Esophagus muscularis mucosa (tissue), 4 donors: ENCODE measurements around the gene ANKRD9. TPM values are rescaled to one million over a fixed set of nuclear protein-coding genes. Genes with fewer than 3 reads are reported as not detected.

Source experiments
- DNase-seq: peaks from one replicate; pipeline ENCODE4 v3.0.0-alpha.2; 2017; ENCODE audit errors: extremely low spot score
- H3K27ac ChIP-seq, 4 donors: fragments of 200-600 bp; sonication (generic); replicated peaks in 1 of 4; 1 replicate in 3 of 4; 2 replicates in 1 of 4; pipeline ENCODE4 v1.5.1; 2016 to 2019; ENCODE audit warnings: mild to moderate bottlenecking in 1 of 4
- H3K27me3 ChIP-seq, 4 donors: fragments of 200-600 bp; sonication (generic); one replicate each; pipeline versions ENCODE4 v1.5.1 to v1.6.0; 2016 to 2019
- H3K36me3 ChIP-seq, 4 donors: fragments of 200-600 bp; sonication (generic); one replicate each; pipeline ENCODE4 v1.5.1; 2016 to 2019
- H3K4me1 ChIP-seq, 4 donors: fragments of 200-600 bp; sonication (generic); one replicate each; pipeline ENCODE4 v1.5.1; 2016 to 2019
- H3K4me3 ChIP-seq, 4 donors: fragments of 200-600 bp; sonication (generic); 1 replicate in 2 of 4; 2 replicates in 2 of 4; pipeline ENCODE4 v1.5.1; 2016 to 2019; ENCODE audit warnings: mild to moderate bottlenecking in 4 of 4, moderate library complexity in 1 of 4
- H3K9me3 ChIP-seq, 4 donors: fragments of 200-600 bp; sonication (generic); 1 replicate in 3 of 4; 2 replicates in 1 of 4; pipeline ENCODE4 v1.5.1; 2016 to 2019
- EP300 ChIP-seq: sonication (generic); formaldehyde crosslinking; IDR thresholded peaks from one replicate; pipeline ENCODE4 v1.6.1; 2017; ENCODE audit warnings: antibody characterized with exemption
- POLR2A ChIP-seq: fragments of 450-650 bp; IDR thresholded peaks from one replicate; pipeline ENCODE4 v1.6.1; 2017; ENCODE audit warnings: antibody characterized with exemption, moderate library complexity, mild to moderate bottlenecking, low read depth
- POLR2AphosphoS5 ChIP-seq, 2 donors: sonication (generic); formaldehyde crosslinking; IDR thresholded peaks; one replicate each; pipeline ENCODE4 v1.6.1; 2017; ENCODE audit warnings: antibody characterized with exemption in 2 of 2
- WGBS: methylation state at CpG from one replicate; pipeline ENCODE4 v1.1.5; 2018; 5-methylcytosine and 5-hydroxymethylcytosine counted together
- intact Hi-C: fragments of 100-400 bp; cut with DNase I; formaldehyde crosslinking; loops from one replicate; pipeline ENCODE4 v1.15.1; 2023
- total RNA-seq, 4 donors: library from RNA; depleted of rRNA; stranded (reverse); fragments of >200 nt; gene quantifications; one replicate each; pipeline versions ENCODE4 v1.1.0 to v1.2.1, GENCODE V29; 2016
- TF ChIP-seq, protein P1 (sequence below), 3 experiments: fragments of 200-600 bp in 2 of 3; fragments of 450-650 bp in 1 of 3; sonication (generic) in 2 of 3; IDR thresholded peaks; one replicate each; pipeline ENCODE4 v1.5.1; 2017 to 2019; ENCODE audit warnings: antibody characterized with exemption in 3 of 3, mild to moderate bottlenecking in 2 of 3, moderate library complexity in 1 of 3

Gene ANKRD9
- total RNA-seq, 4 donors from 2014 or later, result 33.2 to 74.0 (median 54.2) TPM

GRCh38 chr14:102499401-102500157 lies 10.0 kb downstream of the ANKRD9 start:
- intact Hi-C loops, result no loop called here
- H3K4me1 ChIP-seq, result peaks cover 17 to 35% (median 23%) of the 10 kb centered on the region in 4 donors
- TF ChIP-seq POLR2AphosphoS5 (IDR thresholded peaks at IDR 0.05) (no peak), EP300 (no peak), POLR2A (no peak)
- TF ChIP-seq, protein P1, sequence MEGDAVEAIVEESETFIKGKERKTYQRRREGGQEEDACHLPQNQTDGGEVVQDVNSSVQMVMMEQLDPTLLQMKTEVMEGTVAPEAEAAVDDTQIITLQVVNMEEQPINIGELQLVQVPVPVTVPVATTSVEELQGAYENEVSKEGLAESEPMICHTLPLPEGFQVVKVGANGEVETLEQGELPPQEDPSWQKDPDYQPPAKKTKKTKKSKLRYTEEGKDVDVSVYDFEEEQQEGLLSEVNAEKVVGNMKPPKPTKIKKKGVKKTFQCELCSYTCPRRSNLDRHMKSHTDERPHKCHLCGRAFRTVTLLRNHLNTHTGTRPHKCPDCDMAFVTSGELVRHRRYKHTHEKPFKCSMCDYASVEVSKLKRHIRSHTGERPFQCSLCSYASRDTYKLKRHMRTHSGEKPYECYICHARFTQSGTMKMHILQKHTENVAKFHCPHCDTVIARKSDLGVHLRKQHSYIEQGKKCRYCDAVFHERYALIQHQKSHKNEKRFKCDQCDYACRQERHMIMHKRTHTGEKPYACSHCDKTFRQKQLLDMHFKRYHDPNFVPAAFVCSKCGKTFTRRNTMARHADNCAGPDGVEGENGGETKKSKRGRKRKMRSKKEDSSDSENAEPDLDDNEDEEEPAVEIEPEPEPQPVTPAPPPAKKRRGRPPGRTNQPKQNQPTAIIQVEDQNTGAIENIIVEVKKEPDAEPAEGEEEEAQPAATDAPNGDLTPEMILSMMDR (IDR thresholded peaks at IDR 0.05), result no peak
- DNase-seq, result no peak
- H3K4me3 ChIP-seq, result no peak overlapping the region
- H3K9me3 ChIP-seq, result no peaks in the 10 kb centered on the region
- peak overlapping the region; percentile 70 to 81 (median 76) for H3K27ac ChIP-seq
- peaks cover 20 to 52% (median 33%) of the 10 kb centered on the region in 4 donors for H3K36me3 ChIP-seq
- no peaks in the 10 kb centered on the region for H3K27me3 ChIP-seq
- 90% methylated on average over 17 of the region's 23 CpGs for WGBS

DNA sequence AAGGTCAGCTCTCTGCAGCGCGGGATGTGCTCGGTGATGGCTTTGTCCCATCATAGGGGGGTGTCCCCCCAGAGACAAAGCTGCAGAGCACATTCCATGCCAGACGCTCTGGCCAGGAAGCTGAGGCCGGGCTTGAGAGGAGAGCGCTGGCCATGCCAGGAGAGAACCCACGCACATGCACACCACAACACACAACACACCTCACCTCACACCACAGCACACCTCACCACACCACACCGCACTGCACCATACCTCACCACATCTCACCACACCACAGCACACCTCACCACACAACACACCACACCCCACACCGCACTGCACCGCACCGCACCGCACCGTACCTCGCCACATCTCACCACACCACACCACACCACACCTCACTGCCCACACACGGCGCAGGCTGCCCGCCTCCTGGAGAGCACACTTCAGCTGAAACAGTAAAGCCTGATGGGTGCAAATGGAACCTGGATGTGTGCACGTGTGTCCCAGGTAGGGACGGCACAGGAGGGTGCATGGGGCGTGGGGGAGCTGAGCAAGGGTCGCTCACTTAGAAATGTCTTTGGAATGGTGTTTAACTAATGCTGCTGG lies 10.8 kb downstream of the ANKRD9 start:
- no peak overlapping the region for H3K4me3 ChIP-seq
- TF ChIP-seq POLR2A, result no peak
- TF ChIP-seq, protein P1 (IDR thresholded peaks at IDR 0.05), result no peak
- TF ChIP-seq EP300, result no peak
- TF ChIP-seq POLR2AphosphoS5 (IDR thresholded peaks at IDR 0.05), result no peak
- H3K9me3 ChIP-seq, result no peaks in the 10 kb centered on the region
- peak overlapping the region in 1 of 4 donors; percentile 81 for H3K27ac ChIP-seq
- no peaks in the 10 kb centered on the region for H3K27me3 ChIP-seq
- peaks cover 20 to 55% (median 33%) of the 10 kb centered on the region in 4 donors for H3K36me3 ChIP-seq
- intact Hi-C loops, result no loop called here
- 94% methylated on average over 17 of the region's 21 CpGs for WGBS
- H3K4me1 ChIP-seq, result peaks cover 17 to 28% (median 22%) of the 10 kb centered on the region in 4 donors
- no peak for DNase-seq

DNA sequence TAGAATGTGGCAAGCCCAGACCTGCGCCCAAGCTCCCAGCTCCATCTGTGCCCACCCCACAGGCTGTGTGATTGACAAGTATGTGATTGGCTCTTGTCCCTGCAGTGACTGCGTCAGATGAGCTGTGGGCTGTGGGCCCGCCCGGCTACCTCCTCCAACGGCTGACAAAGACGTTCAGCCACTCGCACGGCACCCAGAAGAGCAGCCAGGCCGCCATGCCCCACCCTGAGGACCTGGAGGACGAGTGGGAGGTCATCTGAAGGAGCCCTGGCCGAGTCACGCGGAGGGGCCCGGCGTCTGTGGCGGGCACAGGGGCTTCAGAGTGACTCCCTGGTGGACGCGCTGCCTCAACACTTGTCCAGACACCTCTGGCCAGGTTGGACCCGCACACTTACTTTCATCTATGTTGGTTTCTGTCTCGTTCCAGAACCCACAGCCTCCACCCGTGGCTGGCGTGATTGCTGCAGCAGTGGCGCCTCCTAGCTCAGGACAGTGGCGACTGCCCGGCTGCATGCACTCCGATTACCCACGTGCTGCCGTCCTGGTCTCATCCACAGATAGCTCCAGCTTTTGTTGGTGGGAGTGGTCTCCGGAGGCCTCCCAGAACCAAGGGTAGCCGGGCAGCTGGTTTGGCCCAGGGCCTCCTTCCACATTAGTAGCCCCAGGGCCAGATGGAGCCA lies 11.4 kb downstream of the ANKRD9 start:
- 100% methylated on average over 2 of the region's 30 CpGs for WGBS
- Histone ChIP-seq H3K4me1 (peaks cover 17 to 25% (median 21%) of the 10 kb centered on the region in 4 donors), H3K36me3 (peaks cover 20 to 61% (median 37%) of the 10 kb centered on the region in 4 donors), H3K27ac (peak overlapping the region in 1 of 4 donors; percentile 81), H3K4me3 (no peak overlapping the region), H3K9me3 (no peaks in the 10 kb centered on the region), H3K27me3 (no peaks in the 10 kb centered on the region)
- no peak for TF ChIP-seq EP300
- no peak for TF ChIP-seq POLR2A
- TF ChIP-seq, protein P1 (IDR thresholded peaks at IDR 0.05), result no peak
- no peak for TF ChIP-seq POLR2AphosphoS5 (IDR thresholded peaks at IDR 0.05)
- intact Hi-C loops, result no loop called here
- DNase-seq, result no peak

DNA sequence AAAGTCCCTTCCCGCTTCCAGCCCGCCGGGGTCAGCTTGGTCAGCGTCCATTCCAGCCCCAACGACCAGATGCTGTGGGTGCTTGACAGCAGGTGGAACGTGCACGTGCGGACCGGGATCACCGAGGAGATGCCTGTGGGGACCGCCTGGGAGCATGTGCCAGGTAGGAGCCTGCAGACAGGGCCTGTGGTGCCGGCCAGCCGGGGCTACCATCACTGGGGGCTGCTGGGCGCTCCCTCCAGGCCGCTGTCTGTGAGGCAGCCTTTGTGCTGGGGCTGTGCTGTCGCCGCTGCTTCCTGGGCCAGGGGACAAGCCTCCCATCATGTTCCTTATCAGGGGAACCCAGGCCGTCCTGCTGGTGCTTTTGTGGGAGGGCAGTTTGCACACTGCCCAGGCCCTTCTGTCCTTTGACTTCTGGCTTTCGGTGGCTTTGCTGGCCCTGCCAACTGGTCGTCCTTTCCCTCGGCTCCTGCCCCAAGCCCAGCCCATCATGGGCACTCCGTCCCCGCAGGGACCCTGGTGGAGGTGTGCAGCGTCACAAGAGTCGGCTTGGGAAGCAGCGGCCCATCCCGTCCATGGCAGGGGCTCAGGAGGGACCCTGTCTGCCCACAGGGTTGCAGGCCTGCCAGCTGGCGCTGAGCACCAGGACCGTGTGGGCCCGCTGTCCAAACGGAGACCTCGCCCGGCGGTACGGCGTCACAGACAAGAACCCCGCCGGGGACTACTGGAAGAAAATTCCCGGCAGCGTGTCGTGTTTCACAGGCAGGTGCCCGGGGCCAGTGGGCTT lies 12.4 kb downstream of the ANKRD9 start:
- WGBS, result 90% methylated on average over 28 of the region's 42 CpGs

More for the DNA sequence above, 12.4 kb downstream of the ANKRD9 start:
- Histone ChIP-seq H3K4me3 (no peak overlapping the region), H3K27me3 (no peaks in the 10 kb centered on the region), H3K4me1 (peaks cover 17 to 22% (median 21%) of the 10 kb centered on the region in 4 donors), H3K9me3 (no peaks in the 10 kb centered on the region), H3K27ac (no peak overlapping the region), H3K36me3 (peaks cover 20 to 67% (median 41%) of the 10 kb centered on the region in 4 donors)
- intact Hi-C loops, result no loop called here
- no peak for DNase-seq
- TF ChIP-seq, protein P1 (IDR thresholded peaks at IDR 0.05), result no peak
- TF ChIP-seq POLR2A (no peak), EP300 (no peak)
